Transverse colon (tissue), 4 donors: ENCODE measurements around the gene MB. TPM values are rescaled to one million over a fixed set of nuclear protein-coding genes. Genes with fewer than 3 reads are reported as not detected.

Experiments
- DNase-seq: peaks from one replicate; pipeline ENCODE4 v3.0.0-alpha.2; 2019
- H3K27ac ChIP-seq, 4 donors: fragments of 200-600 bp; sonication (generic); 2 replicates each; pipeline ENCODE4 v1.5.1; 2016 to 2018; ENCODE audit warnings: inconsistent platforms in 4 of 4
- H3K27me3 ChIP-seq: fragments of 200-600 bp; sonication (generic); 2 replicates; pipeline ENCODE4 v1.5.1; 2017; ENCODE audit warnings: inconsistent platforms
- H3K36me3 ChIP-seq, 4 donors: fragments of 200-600 bp; sonication (generic); 2 replicates each; pipeline ENCODE4 v1.5.1; 2017 to 2019; ENCODE audit warnings: inconsistent platforms in 4 of 4
- H3K4me1 ChIP-seq, 4 donors: fragments of 200-600 bp; sonication (generic); 2 replicates each; pipeline ENCODE4 v1.5.1; 2017 to 2020; ENCODE audit warnings: inconsistent platforms in 4 of 4
- H3K4me3 ChIP-seq, 4 donors: fragments of 200-600 bp; sonication (generic); 1 replicate in 1 of 4; 2 replicates in 3 of 4; pipeline versions ENCODE4 v1.5.1 to v1.6.1; 2017 to 2019; ENCODE audit warnings: inconsistent platforms in 4 of 4
- H3K9me3 ChIP-seq, 2 donors: fragments of 200-600 bp; sonication (generic); 2 replicates each; pipeline ENCODE4 v1.5.1; 2017 to 2019; ENCODE audit warnings: inconsistent platforms in 2 of 2
- CTCF ChIP-seq, 5 experiments: fragments of 200-600 bp in 3 of 5; fragments of 450-650 bp in 2 of 5; sonication (generic) in 3 of 5; IDR thresholded peaks; 1 replicate in 2 of 5; 2 replicates in 3 of 5; pipeline ENCODE4 v1.5.1; 2016 to 2017; ENCODE audit warnings: antibody characterized with exemption in 5 of 5, inconsistent platforms in 3 of 5, mild to moderate bottlenecking in 2 of 5, moderate library complexity in 1 of 5
- EP300 ChIP-seq: sonication (generic); formaldehyde crosslinking; IDR thresholded peaks from one replicate; pipeline ENCODE4 v1.6.1; 2017; ENCODE audit warnings: antibody characterized with exemption, low read depth
- POLR2A ChIP-seq: fragments of 450-650 bp; IDR thresholded peaks from one replicate; pipeline ENCODE4 v1.6.1; 2016; ENCODE audit warnings: antibody characterized with exemption, mild to moderate bottlenecking, moderate library complexity
- POLR2AphosphoS5 ChIP-seq, 3 donors: sonication (generic); formaldehyde crosslinking; IDR thresholded peaks; one replicate each; pipeline ENCODE4 v1.6.1; 2016; ENCODE audit warnings: antibody characterized with exemption in 3 of 3
- WGBS, 2 donors: methylation state at CpG; one replicate each; pipeline ENCODE4 v1.1.5; 2018; ENCODE audit warnings: low coverage in 1 of 2; 5-methylcytosine and 5-hydroxymethylcytosine counted together
- in situ Hi-C, 4 donors: fragments of 200-750 bp; cut with MboI; loops; one replicate each; pipeline versions ENCODE4 v1.15.0 to v1.15.1; 2017; ENCODE audit warnings: low sequenced_read_pairs in 3 of 4, low pct_ligation_motif_present in 1 of 4, low pct_unique_long_range_greater_than_20kb in 1 of 4
- intact Hi-C: fragments of 100-400 bp; cut with DNase I; formaldehyde crosslinking; loops from one replicate; pipeline ENCODE4 v1.15.1; 2023; ENCODE audit warnings: low total_unique reads
- total RNA-seq, 4 donors: library from RNA; depleted of rRNA; stranded (reverse); fragments of >200 nt; gene quantifications; one replicate each; pipeline ENCODE4 v1.1.0, GENCODE V29; 2016

MB gene
- total RNA-seq, 4 donors from 2014 or later = 9.0 to 37.0 (median 15.7) TPM; not detected in 1

- intact Hi-C loops (no loop called here), in situ Hi-C loops (loop anchor here in 2 of 4 donors (25.0 kb wide), 2 partner anchors 264 to 464 kb away; no protein-coding TSS in a partner anchor)
- Histone ChIP-seq H3K36me3 (no peaks in the 10 kb centered on the region), H3K27me3 (no peaks in the 10 kb centered on the region), H3K27ac (peak within 1 kb of the TSS; percentile 90 to 94 (median 93)), H3K4me3 (peak within 1 kb of the TSS; percentile 62 to 68 (median 66)), H3K4me1 (peaks cover 16 to 37% (median 21%) of the 10 kb centered on the region in 4 donors), H3K9me3 (no peaks in the 10 kb centered on the region)
- 4 to 9% methylated on average over 12 to 16 of the region's 18 CpGs for WGBS, 2 donors
- DNase-seq = peak; percentile 67
- TF ChIP-seq POLR2A = peak; percentile 83
- no peak for TF ChIP-seq EP300
- TF ChIP-seq POLR2AphosphoS5 (IDR thresholded peaks at IDR 0.05) = peak; percentile 68 to 88 (median 88)
- no peak for TF ChIP-seq CTCF (IDR thresholded peaks at IDR 0.05)
These were observed 31.2 kb upstream of the MB start, which contains the start of gene APOL6 for GRCh38 chr22:35648066-35649025. Gene APOL6 (plus strand): TSS chr22:35648446. CDS start chr22:35656426, 7,980 bp downstream.

GRCh38 chr22:35645646-35646045 is 28.5 kb upstream of the MB start:
- Histone ChIP-seq H3K27ac (no peak overlapping the region), H3K27me3 (no peaks in the 10 kb centered on the region), H3K4me1 (peaks cover 16 to 40% (median 24%) of the 10 kb centered on the region in 4 donors), H3K36me3 (no peaks in the 10 kb centered on the region), H3K9me3 (no peaks in the 10 kb centered on the region), H3K4me3 (no peak overlapping the region)
- intact Hi-C loops = no loop called here
- 83 to 94% methylated on average over 1 to 2 of the region's 4 CpGs for WGBS, 2 donors
- DNase-seq = no peak
- TF ChIP-seq EP300 = no peak
- no peak for TF ChIP-seq POLR2AphosphoS5 (IDR thresholded peaks at IDR 0.05)
- no peak for TF ChIP-seq POLR2A
- in situ Hi-C loops = loop anchor here in 2 of 4 donors (25.0 kb wide), 2 partner anchors 267 to 467 kb away; no protein-coding TSS in a partner anchor

GRCh38 chr22:35643991-35644390 is 26.9 kb upstream of the MB start:
- TF ChIP-seq POLR2AphosphoS5 (IDR thresholded peaks at IDR 0.05) (no peak), EP300 (no peak), POLR2A (no peak), CTCF (IDR thresholded peaks at IDR 0.05) (no peak)
- H3K4me3 ChIP-seq = no peak overlapping the region
- H3K9me3 ChIP-seq = no peaks in the 10 kb centered on the region
- peaks cover 6 to 24% (median 11%) of the 10 kb centered on the region in 4 donors for H3K4me1 ChIP-seq
- WGBS, 2 donors = 100% methylated on average over 1 of the region's 1 CpG; no CpG with 5 or more reads in 1 of the 2 donors
- H3K36me3 ChIP-seq = no peaks in the 10 kb centered on the region
- DNase-seq = no peak
- no peak overlapping the region for H3K27ac ChIP-seq
- intact Hi-C loops (no loop called here), in situ Hi-C loops (loop anchor here in 2 of 4 donors (25.0 kb wide), 2 partner anchors 268 to 468 kb away; no protein-coding TSS in a partner anchor)
- no peaks in the 10 kb centered on the region for H3K27me3 ChIP-seq

- H3K4me1 ChIP-seq = peaks cover 5 to 31% (median 15%) of the 10 kb centered on the region in 4 donors
- H3K27me3 ChIP-seq = no peaks in the 10 kb centered on the region
- no peaks in the 10 kb centered on the region for H3K36me3 ChIP-seq
- DNase-seq = peak; percentile 43
- WGBS, 2 donors = 42 to 50% methylated on average over 2 of the region's 2 CpGs
- no peak overlapping the region for H3K4me3 ChIP-seq
- no peaks in the 10 kb centered on the region for H3K9me3 ChIP-seq
- no peak overlapping the region for H3K27ac ChIP-seq
- intact Hi-C loops = no loop called here
- TF ChIP-seq CTCF (IDR thresholded peaks at IDR 0.05) (no peak), POLR2A (no peak), EP300 (no peak), POLR2AphosphoS5 (IDR thresholded peaks at IDR 0.05) (no peak)
- in situ Hi-C loops = loop anchor here in 2 of 4 donors (25.0 kb wide), 2 partner anchors 270 to 470 kb away; no protein-coding TSS in a partner anchor
These were observed 25.2 kb upstream of the MB start for GRCh38 chr22:35642305-35642741.
